ENCODE data around the gene SPSB3.

SPSB3 gene

GRCh38 chr16:1764971-1765370 lies 17.4 kb downstream of the SPSB3 start:
- Histone ChIP-seq H4K8ac (ENCODE audit: low read depth, low read length) (no peak overlapping the region), H3K9me3 (ENCODE audit: insufficient read depth, low read depth, low read length) (peaks cover 2% of the 10 kb centered on the region)
- no CpG with 5 or more reads among the region's 21 CpGs for WGBS (ENCODE audit: extremely low coverage, insufficient coverage, insufficient read length)

GRCh38 chr16:1763521-1764511 lies 18.6 kb downstream of the SPSB3 start:
- H2BK120ac ChIP-seq (ENCODE audit: insufficient read depth, low read length, poor library complexity): no peak overlapping the region
- H3K9me3 ChIP-seq (ENCODE audit: insufficient read depth, low read depth, low read length): peaks cover 2% of the 10 kb centered on the region
- no peak overlapping the region for H3K9ac ChIP-seq (ENCODE audit: low read length)
- DNase-seq: peak; percentile 52 to 61
- no peak overlapping the region for H4K8ac ChIP-seq (ENCODE audit: low read depth, low read length)
- no peaks in the 10 kb centered on the region for H3K27me3 ChIP-seq (ENCODE audit: insufficient read depth, low read length)
- H2AFZ ChIP-seq (ENCODE audit: insufficient read depth, low read length, poor library complexity): no peak overlapping the region
- no peak overlapping the region for H3K27ac ChIP-seq (ENCODE audit: low read depth, low read length)
- no peaks in the 10 kb centered on the region for H3K79me2 ChIP-seq (ENCODE audit: control insufficient read depth, insufficient read depth, low read length, poor library complexity)
- no peak overlapping the region for H3K23ac ChIP-seq (ENCODE audit: low read length)
- no peak overlapping the region for H2BK12ac ChIP-seq (ENCODE audit: low read length)
- H2BK5ac ChIP-seq (ENCODE audit: low read depth, low read length, poor library complexity): no peak overlapping the region
- no peak overlapping the region for H2AK5ac ChIP-seq (ENCODE audit: low read length)
- H3K36me3 ChIP-seq (ENCODE audit: control insufficient read depth in 1 of 2, insufficient read depth in 2 of 2, low read length in 2 of 2): peaks cover 78 to 82% of the 10 kb centered on the region in 2 experiments
- H3K4ac ChIP-seq (ENCODE audit: low read depth, low read length): no peak overlapping the region
- H3K4me2 ChIP-seq (ENCODE audit: low read length): peak overlapping the region; percentile 27
- H4K12ac ChIP-seq (ENCODE audit: low read depth, low read length): no peak overlapping the region
- H3K4me1 ChIP-seq (ENCODE audit: control insufficient read depth in 1 of 2, insufficient read depth in 2 of 2, low read length in 2 of 2): no peaks in the 10 kb centered on the region
- no peaks in the 10 kb centered on the region for H3K79me1 ChIP-seq (ENCODE audit: low read length)
- WGBS (ENCODE audit: extremely low coverage, insufficient coverage, insufficient read length): no CpG with 5 or more reads among the region's 81 CpGs
- H3K18ac ChIP-seq (ENCODE audit: low read length): no peak overlapping the region
- no peak overlapping the region for H3K14ac ChIP-seq (ENCODE audit: low read length)
- no peak overlapping the region for H4K91ac ChIP-seq (ENCODE audit: low read depth, low read length)
- peak overlapping the region; percentile 20 for H3K4me3 ChIP-seq (ENCODE audit: low read depth, low read length)

More at GRCh38 chr16:1764971-1765370, 17.4 kb downstream of the SPSB3 start:
- Histone ChIP-seq H4K12ac (ENCODE audit: low read depth, low read length) (no peak overlapping the region), H3K27ac (ENCODE audit: low read depth, low read length) (no peak overlapping the region), H3K4ac (ENCODE audit: low read depth, low read length) (no peak overlapping the region), H2BK120ac (ENCODE audit: insufficient read depth, low read length, poor library complexity) (no peak overlapping the region), H3K14ac (ENCODE audit: low read length) (no peak overlapping the region), H2AK5ac (ENCODE audit: low read length) (no peak overlapping the region), H3K27me3 (ENCODE audit: insufficient read depth, low read length) (no peaks in the 10 kb centered on the region), H3K36me3 (ENCODE audit: control insufficient read depth in 1 of 2, insufficient read depth in 2 of 2, low read length in 2 of 2) (peaks cover 83 to 85% of the 10 kb centered on the region in 2 experiments), H3K18ac (ENCODE audit: low read length) (no peak overlapping the region), H2BK5ac (ENCODE audit: low read depth, low read length, poor library complexity) (no peak overlapping the region), H3K79me1 (ENCODE audit: low read length) (no peaks in the 10 kb centered on the region), H2AFZ (ENCODE audit: insufficient read depth, low read length, poor library complexity) (no peak overlapping the region), H3K4me2 (ENCODE audit: low read length) (no peak overlapping the region), H3K4me3 (ENCODE audit: low read depth, low read length) (peak overlapping the region; percentile 18), H3K79me2 (ENCODE audit: control insufficient read depth, insufficient read depth, low read length, poor library complexity) (no peaks in the 10 kb centered on the region), H3K4me1 (ENCODE audit: control insufficient read depth in 1 of 2, insufficient read depth in 2 of 2, low read length in 2 of 2) (no peaks in the 10 kb centered on the region), H4K91ac (ENCODE audit: low read depth, low read length) (no peak overlapping the region), H2BK12ac (ENCODE audit: low read length) (no peak overlapping the region), H3K23ac (ENCODE audit: low read length) (no peak overlapping the region), H3K9ac (ENCODE audit: low read length) (no peak overlapping the region)
- DNase-seq: no peak

GRCh38 chr16:1762879-1763520 lies 19.4 kb downstream of the SPSB3 start:
- no CpG with 5 or more reads among the region's 24 CpGs for WGBS (ENCODE audit: extremely low coverage, insufficient coverage, insufficient read length)
- H4K91ac ChIP-seq (ENCODE audit: low read depth, low read length): no peak overlapping the region

DNA sequence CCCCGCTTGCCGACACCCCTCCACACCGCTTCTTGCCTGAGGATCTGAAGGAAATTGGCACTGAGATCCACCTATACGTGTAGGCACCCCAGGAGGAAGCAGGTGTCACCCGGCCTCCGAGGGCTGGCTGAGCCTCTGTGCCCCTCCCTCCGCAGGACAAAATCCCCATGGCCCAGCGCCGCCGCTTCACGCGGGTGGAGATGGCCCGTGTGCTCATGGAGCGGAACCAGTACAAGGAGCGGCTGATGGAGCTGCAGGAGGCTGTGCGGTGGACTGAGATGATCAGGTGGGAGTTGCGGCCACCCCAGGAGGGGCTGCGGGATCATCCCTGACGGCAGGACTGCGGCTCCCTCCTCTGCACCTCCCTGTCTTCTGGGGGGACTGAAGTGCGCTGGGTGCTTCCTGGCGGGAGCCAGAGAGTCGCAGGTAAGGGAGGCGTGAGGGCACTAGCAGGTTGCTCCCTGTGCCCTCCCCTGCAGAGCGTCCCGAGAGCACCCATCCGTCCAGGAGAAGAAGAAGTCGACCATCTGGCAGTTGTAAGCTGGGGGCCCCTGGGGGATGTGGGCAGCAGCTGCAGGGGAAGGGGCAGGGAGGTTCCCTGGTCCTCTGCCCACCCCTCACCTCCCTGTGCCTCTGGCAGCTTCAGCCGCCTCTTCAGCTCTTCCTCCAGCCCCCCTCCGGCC lies 20.0 kb downstream of the SPSB3 start:
- Histone ChIP-seq H2BK12ac (ENCODE audit: low read length) (no peak overlapping the region), H3K4me3 (ENCODE audit: low read depth, low read length) (no peak overlapping the region), H2AK5ac (ENCODE audit: low read length) (no peak overlapping the region), H3K27ac (ENCODE audit: low read depth, low read length) (no peak overlapping the region), H2BK120ac (ENCODE audit: insufficient read depth, low read length, poor library complexity) (no peak overlapping the region), H3K18ac (ENCODE audit: low read length) (no peak overlapping the region), H3K4ac (ENCODE audit: low read depth, low read length) (no peak overlapping the region), H3K36me3 (ENCODE audit: control insufficient read depth in 1 of 2, insufficient read depth in 2 of 2, low read length in 2 of 2) (peaks cover 68 to 76% of the 10 kb centered on the region in 2 experiments), H3K4me2 (ENCODE audit: low read length) (no peak overlapping the region), H3K9me3 (ENCODE audit: insufficient read depth, low read depth, low read length) (peaks cover 2% of the 10 kb centered on the region), H3K79me1 (ENCODE audit: low read length) (no peaks in the 10 kb centered on the region), H3K23ac (ENCODE audit: low read length) (no peak overlapping the region), H3K27me3 (ENCODE audit: insufficient read depth, low read length) (no peaks in the 10 kb centered on the region), H3K4me1 (ENCODE audit: control insufficient read depth in 1 of 2, insufficient read depth in 2 of 2, low read length in 2 of 2) (no peaks in the 10 kb centered on the region), H2BK5ac (ENCODE audit: low read depth, low read length, poor library complexity) (no peak overlapping the region), H4K8ac (ENCODE audit: low read depth, low read length) (no peak overlapping the region), H4K91ac (ENCODE audit: low read depth, low read length) (no peak overlapping the region), H3K79me2 (ENCODE audit: control insufficient read depth, insufficient read depth, low read length, poor library complexity) (no peaks in the 10 kb centered on the region), H2AFZ (ENCODE audit: insufficient read depth, low read length, poor library complexity) (no peak overlapping the region), H3K9ac (ENCODE audit: low read length) (no peak overlapping the region), H4K12ac (ENCODE audit: low read depth, low read length) (no peak overlapping the region), H3K14ac (ENCODE audit: low read length) (no peak overlapping the region)
- no CpG with 5 or more reads among the region's 30 CpGs for WGBS (ENCODE audit: extremely low coverage, insufficient coverage, insufficient read length)
- DNase-seq: no peak

More at GRCh38 chr16:1762879-1763520, 19.4 kb downstream of the SPSB3 start:
- Histone ChIP-seq H2BK120ac (ENCODE audit: insufficient read depth, low read length, poor library complexity) (no peak overlapping the region), H3K4ac (ENCODE audit: low read depth, low read length) (no peak overlapping the region), H4K12ac (ENCODE audit: low read depth, low read length) (no peak overlapping the region), H3K4me1 (ENCODE audit: control insufficient read depth in 1 of 2, insufficient read depth in 2 of 2, low read length in 2 of 2) (no peaks in the 10 kb centered on the region), H3K36me3 (ENCODE audit: control insufficient read depth in 1 of 2, insufficient read depth in 2 of 2, low read length in 2 of 2) (peaks cover 70 to 77% of the 10 kb centered on the region in 2 experiments), H2BK5ac (ENCODE audit: low read depth, low read length, poor library complexity) (no peak overlapping the region), H4K8ac (ENCODE audit: low read depth, low read length) (no peak overlapping the region), H3K79me1 (ENCODE audit: low read length) (no peaks in the 10 kb centered on the region), H3K9me3 (ENCODE audit: insufficient read depth, low read depth, low read length) (peaks cover 2% of the 10 kb centered on the region), H2BK12ac (ENCODE audit: low read length) (no peak overlapping the region), H3K4me2 (ENCODE audit: low read length) (no peak overlapping the region), H2AFZ (ENCODE audit: insufficient read depth, low read length, poor library complexity) (no peak overlapping the region), H3K27ac (ENCODE audit: low read depth, low read length) (no peak overlapping the region), H3K9ac (ENCODE audit: low read length) (no peak overlapping the region), H3K27me3 (ENCODE audit: insufficient read depth, low read length) (no peaks in the 10 kb centered on the region), H3K18ac (ENCODE audit: low read length) (no peak overlapping the region), H2AK5ac (ENCODE audit: low read length) (no peak overlapping the region), H3K14ac (ENCODE audit: low read length) (no peak overlapping the region), H3K4me3 (ENCODE audit: low read depth, low read length) (no peak overlapping the region), H3K79me2 (ENCODE audit: control insufficient read depth, insufficient read depth, low read length, poor library complexity) (no peaks in the 10 kb centered on the region), H3K23ac (ENCODE audit: low read length) (no peak overlapping the region)
- DNase-seq: no peak

Data from trophoblast cell (in vitro differentiated cells and primary cell).